AG10803 (cell line): ENCODE measurements around the gene JAKMIP1.

Source experiments
- DNase-seq: peaks from one replicate; pipeline ENCODE4 v3.0.0; 2010; ENCODE audit warnings: low read depth
- H3K4me3 ChIP-seq: 2 replicates; pipeline ENCODE4 v1.5.1; 2011; ENCODE audit warnings: mild to moderate bottlenecking, low read length, control low read depth
- CTCF ChIP-seq: conservative IDR thresholded peaks from 2 replicates; pipeline ENCODE4 v1.5.1; 2011; ENCODE audit warnings: mild to moderate bottlenecking, low read length, control low read depth, inconsistent platforms

Gene JAKMIP1

DNA sequence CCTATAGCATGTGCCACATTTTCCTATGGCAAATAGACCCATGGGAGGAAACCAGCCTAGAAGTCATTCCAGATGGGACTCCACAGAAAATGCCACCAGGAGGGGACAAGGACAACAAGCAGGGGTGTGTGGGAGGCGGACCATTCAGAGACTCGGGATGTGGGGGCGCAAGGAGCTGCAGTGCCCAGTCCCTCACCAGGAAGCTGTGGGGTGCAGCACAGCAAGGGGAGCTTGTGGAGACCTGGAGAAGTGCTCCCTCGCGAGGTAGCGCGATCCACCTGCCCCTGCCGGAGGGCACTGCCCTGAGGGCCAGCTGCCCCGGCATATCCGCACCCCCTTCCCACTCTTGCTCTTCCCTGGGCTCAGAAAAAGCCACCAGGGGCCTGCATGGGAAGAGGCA, 136.7 kb downstream of the JAKMIP1 start:
- no peak for DNase-seq
- no peak for TF ChIP-seq CTCF
- H3K4me3 ChIP-seq, result no peak overlapping the region

DNA sequence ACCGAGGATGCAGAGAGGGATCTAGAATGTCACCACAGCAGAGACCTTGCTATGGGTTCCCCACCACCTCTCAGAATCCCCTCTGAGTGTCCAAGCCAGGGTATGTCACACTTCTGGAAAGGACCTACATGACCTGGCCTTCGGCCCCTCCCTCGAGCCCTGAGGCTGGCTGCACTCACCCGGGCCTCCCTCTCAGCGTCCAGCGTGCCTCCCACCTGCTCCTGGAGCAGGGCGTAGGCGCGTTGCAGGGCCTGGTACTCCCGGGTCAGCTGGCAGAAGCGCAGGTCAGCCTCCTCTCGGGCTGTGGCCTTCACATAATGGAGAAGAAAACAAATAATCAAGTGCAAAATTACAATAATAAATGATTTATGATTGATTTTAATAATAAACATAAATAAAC, 138.2 kb downstream of the JAKMIP1 start:
- no peak for DNase-seq
- TF ChIP-seq CTCF, result no peak
- no peak overlapping the region for H3K4me3 ChIP-seq

GRCh38 chr4:6059375-6059805, 141.0 kb downstream of the JAKMIP1 start:
- no peak for TF ChIP-seq CTCF
- H3K4me3 ChIP-seq, result no peak overlapping the region
- DNase-seq, result no peak

DNA sequence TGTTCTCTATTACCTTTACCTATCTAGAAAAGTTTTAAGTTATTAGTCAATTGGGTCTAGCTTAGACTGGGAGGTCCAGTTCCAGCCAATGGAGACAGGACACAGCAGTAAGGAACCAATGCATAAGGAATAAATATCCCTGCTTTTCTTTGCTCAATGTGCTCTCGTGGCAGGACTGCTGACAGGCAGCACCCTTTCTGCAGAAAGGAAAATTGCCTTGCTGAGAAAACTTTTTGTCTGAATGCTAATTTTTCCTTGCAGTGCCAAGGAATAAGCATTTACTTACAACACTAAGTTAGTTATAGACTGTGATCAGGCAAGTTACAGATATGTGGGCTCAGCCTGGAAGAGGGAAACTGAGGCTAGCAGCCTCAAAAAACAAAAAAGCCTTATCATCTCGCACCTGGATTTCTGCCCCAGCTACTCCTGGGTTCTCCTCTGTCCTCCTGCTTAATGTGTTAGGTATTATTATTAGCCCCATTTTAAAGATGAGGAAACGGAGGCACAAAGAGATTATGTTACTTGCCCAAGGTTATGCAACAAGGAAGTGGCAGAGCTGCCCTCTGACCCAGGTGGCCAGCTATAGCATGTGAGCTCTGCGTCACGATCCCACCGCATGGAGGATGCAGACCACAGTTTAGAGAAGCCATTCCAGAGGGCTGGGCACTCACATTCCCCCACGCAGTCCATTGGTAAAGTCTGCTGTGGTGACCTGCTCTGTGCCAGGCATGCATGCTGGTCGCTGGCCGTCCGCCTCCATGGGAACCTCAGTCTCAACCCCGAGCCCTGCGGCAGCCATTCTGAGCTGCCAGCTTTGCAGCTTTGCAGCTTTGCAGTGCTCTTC, 141.6 kb downstream of the JAKMIP1 start:
- no peak for TF ChIP-seq CTCF
- H3K4me3 ChIP-seq, result no peak overlapping the region

DNA sequence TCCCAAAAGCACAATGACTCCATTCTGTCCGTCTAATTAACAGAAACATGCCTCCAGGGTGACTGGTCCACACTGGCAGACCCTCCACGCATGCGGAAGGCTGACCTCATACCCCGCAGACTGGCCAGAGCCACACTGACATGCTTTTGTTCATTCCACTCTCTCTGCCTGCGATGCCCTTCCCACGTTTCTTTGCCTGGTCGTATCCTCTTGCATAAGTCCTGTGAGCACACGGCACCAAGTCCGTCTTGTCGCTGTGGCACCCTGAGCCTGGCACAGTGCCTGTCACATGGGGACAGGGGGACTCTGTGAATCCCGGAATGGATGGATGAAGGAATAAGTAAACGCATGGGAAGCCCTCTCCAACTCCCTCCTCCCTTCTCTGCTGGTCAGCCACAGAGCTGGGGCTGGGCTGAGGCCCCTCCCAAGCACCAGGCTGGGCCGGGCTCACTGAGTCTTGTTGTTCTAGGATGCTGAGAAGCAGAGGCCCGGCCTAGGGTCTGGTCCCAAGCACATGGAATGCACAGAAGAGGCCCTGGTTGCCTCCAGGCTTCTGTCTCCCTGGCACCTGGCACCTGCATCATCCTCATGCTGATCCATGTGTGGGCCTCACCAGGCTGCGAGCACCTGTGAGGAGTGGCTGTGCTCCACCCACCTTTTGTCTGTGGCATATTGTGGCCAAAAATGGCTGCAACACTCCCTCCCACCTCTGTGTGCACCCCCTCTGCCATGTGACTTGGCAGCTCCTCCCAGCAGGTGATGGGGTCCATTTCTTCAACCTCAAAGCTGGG, 143.2 kb downstream of the JAKMIP1 start:
- no peak overlapping the region for H3K4me3 ChIP-seq
- TF ChIP-seq CTCF, result no peak

More for the DNA sequence above, 141.6 kb downstream of the JAKMIP1 start:
- no peak for DNase-seq

DNA sequence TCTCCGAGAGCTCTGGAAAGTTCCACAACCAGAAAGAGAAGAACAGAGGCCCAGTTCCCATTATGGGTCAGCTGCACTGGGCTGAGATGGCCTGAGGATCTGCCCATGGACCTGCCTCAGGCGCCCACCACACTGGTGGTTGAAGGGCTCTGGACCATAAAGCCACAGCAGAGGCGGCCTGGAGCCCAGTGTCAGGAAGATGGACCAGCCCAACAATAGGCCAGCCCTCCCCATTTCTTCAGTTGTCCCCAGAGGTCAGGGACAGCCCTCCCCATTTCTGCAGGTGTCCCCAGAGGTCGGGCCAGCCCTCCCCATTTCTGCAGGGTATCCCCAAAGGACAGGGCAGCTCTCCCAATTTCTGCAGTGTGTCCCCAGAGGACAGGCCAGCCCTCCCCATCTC, 144.9 kb downstream of the JAKMIP1 start:
- DNase-seq, result no peak
- H3K4me3 ChIP-seq, result no peak overlapping the region
- no peak for TF ChIP-seq CTCF

More for the DNA sequence above, 143.2 kb downstream of the JAKMIP1 start:
- no peak for DNase-seq
